WTC11 (cell line): ENCODE results near the gene C12orf75. TPM values are rescaled to one million over a fixed set of nuclear protein-coding genes. Genes with fewer than 3 reads are reported as not detected.
"Not testable (repeated sequence)": the region's sequence is repeated elsewhere in the genome, so short reads cannot be mapped to it uniquely, and the experiment has no call there.

Source experiments
- ATAC-seq: fragments of 200-7000 bp; cut with Tn5 transposase; 2 replicates; pipeline ENCODE4 v1.10.0; 2021; ENCODE audit warnings: mild to moderate bottlenecking, moderate library complexity
- CTCF ChIA-PET: fragments of 300-600 bp; sonication (Branson Sonifier 250); formaldehyde crosslinking; loops from one replicate; lab custom pipeline; 2021; ENCODE audit warnings: antibody characterized with exemption; lab: Charles Lee
- POLR2A ChIA-PET: fragments of 350-600 bp; sonication (Branson Sonifier 250); formaldehyde crosslinking; loops from one replicate; lab custom pipeline; 2021; ENCODE audit warnings: antibody characterized with exemption; lab: Charles Lee
- DNase-seq: peaks from one replicate; pipeline ENCODE4 v3.0.0; 2021; ENCODE audit warnings: low spot score
- H3K27ac Mint-ChIP-seq: 2 replicates; pipeline ENCODE4 v1.8.0; 2021; ENCODE audit warnings: mixed read lengths
- H3K27me3 Mint-ChIP-seq: 2 replicates; pipeline ENCODE4 v1.8.0; 2021; ENCODE audit warnings: low read depth, mild to moderate bottlenecking, moderate library complexity, mixed read lengths
- H3K36me3 Mint-ChIP-seq: 2 replicates; pipeline ENCODE4 v1.8.0; 2021; ENCODE audit warnings: mixed read lengths
- H3K4me1 Mint-ChIP-seq: 2 replicates; pipeline ENCODE4 v1.8.0; 2022; ENCODE audit warnings: mixed read lengths
- H3K4me3 Mint-ChIP-seq: 2 replicates; pipeline ENCODE4 v1.8.0; 2021; ENCODE audit warnings: mild to moderate bottlenecking, moderate library complexity, mixed read lengths
- H3K9me3 Mint-ChIP-seq: 2 replicates; pipeline ENCODE4 v1.8.0; 2021; ENCODE audit warnings: mixed read lengths
- ATF1 ChIP-seq: sonication (generic); formaldehyde crosslinking; IDR thresholded peaks from 2 replicates; pipeline ENCODE4 v1.8.1; 2023; ENCODE audit warnings: mild to moderate bottlenecking, moderate library complexity, missing genetic modification reagents
- FOXJ3 ChIP-seq: sonication (generic); formaldehyde crosslinking; IDR thresholded peaks from 2 replicates; pipeline ENCODE4 v1.9.0; 2021; ENCODE audit warnings: missing genetic modification reagents, mild to moderate bottlenecking, borderline replicate concordance
- NR2C2 ChIP-seq: sonication (generic); formaldehyde crosslinking; IDR thresholded peaks from 2 replicates; pipeline ENCODE4 v1.8.0; 2022; ENCODE audit warnings: mild to moderate bottlenecking, missing genetic modification reagents
- RORB ChIP-seq: fragments of 250-450 bp; sonication (Bioruptor Pico); IDR thresholded peaks from 2 replicates; pipeline ENCODE4 v1.9.0; 2021; ENCODE audit warnings: mild to moderate bottlenecking
- SMAD3 ChIP-seq: sonication (generic); formaldehyde crosslinking; IDR thresholded peaks from 2 replicates; pipeline ENCODE4 v1.8.0; 2022; ENCODE audit warnings: missing genetic modification reagents, mild to moderate bottlenecking, borderline replicate concordance
- ZBTB21 ChIP-seq: sonication (generic); formaldehyde crosslinking; IDR thresholded peaks from 2 replicates; pipeline ENCODE4 v1.8.1; 2023; ENCODE audit warnings: mild to moderate bottlenecking, missing genetic modification reagents, borderline replicate concordance
- ZNF423 ChIP-seq: fragments of 250-450 bp; sonication (Bioruptor Pico); IDR thresholded peaks from 2 replicates; pipeline ENCODE4 v2.1.2; 2022; ENCODE audit warnings: mild to moderate bottlenecking, moderate library complexity
- ZNF671 ChIP-seq: fragments of 250-450 bp; sonication (Bioruptor Pico); IDR thresholded peaks from 2 replicates; pipeline ENCODE4 v1.8.0; 2021; ENCODE audit warnings: mild to moderate bottlenecking
- total RNA-seq: library from RNA; stranded (reverse); gene quantifications from 3 replicates; pipeline ENCODE4 v1.2.3, GENCODE V29; 2021
- TF ChIP-seq, protein P1 (sequence below): sonication (generic); formaldehyde crosslinking; IDR thresholded peaks from 2 replicates; pipeline ENCODE4 v1.8.1; 2022; ENCODE audit warnings: low read depth, missing genetic modification reagents, borderline replicate concordance
- TF ChIP-seq, protein P2 (sequence below): sonication (generic); formaldehyde crosslinking; IDR thresholded peaks from 2 replicates; pipeline ENCODE4 v1.8.0; 2022; ENCODE audit warnings: missing genetic modification reagents
- TF ChIP-seq, protein P3 (sequence below): sonication (generic); formaldehyde crosslinking; IDR thresholded peaks from 2 replicates; pipeline ENCODE4 v1.8.1; 2023; ENCODE audit warnings: mild to moderate bottlenecking, missing genetic modification reagents, borderline replicate concordance
- TF ChIP-seq, protein P4 (sequence below): fragments of 200-600 bp; IDR thresholded peaks from 2 replicates; pipeline ENCODE4 v1.8.0; 2022; ENCODE audit warnings: antibody characterized with exemption
- TF ChIP-seq, protein P5 (sequence below): sonication (generic); formaldehyde crosslinking; IDR thresholded peaks from 2 replicates; pipeline ENCODE4 v1.8.1; 2023; ENCODE audit warnings: mild to moderate bottlenecking, moderate library complexity, missing genetic modification reagents

C12orf75 gene
- total RNA-seq, 1 experiment from 2014 or later = 25.5 TPM

DNA sequence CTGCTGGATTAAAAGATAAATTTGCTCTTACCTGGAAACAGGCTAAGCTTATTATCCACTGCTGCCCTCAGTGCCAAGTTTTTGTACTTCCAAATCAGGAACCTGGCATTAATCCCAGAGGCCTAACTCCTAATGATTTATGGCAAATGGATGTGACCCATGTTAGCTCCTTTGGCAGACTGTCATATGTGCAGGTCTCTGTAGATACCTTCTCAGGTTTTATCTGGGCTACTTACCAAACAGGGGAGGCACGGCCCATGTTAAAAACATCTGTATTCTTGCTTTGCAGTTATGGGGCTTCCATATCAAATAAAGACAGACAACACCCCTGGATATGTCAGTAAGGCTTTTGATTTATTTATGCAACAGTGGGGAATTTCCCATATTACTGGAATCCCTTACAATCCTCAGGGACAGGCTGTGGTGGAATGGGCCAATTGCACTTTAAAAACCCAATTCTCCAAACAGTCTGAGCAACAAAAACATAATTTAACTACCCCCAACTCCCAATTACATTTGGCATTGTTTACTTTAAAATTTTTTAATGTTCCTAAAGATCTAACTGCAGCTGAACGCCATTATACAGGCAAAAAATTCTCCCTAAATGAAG is 19.9 kb upstream of the C12orf75 start:
- CTCF ChIA-PET, H3K4me3 Mint-ChIP-seq, POLR2A ChIA-PET, H3K4me1 Mint-ChIP-seq, H3K27ac Mint-ChIP-seq, ATAC-seq, DNase-seq: not testable (repeated sequence)
- peaks cover 62% of the 10 kb centered on the region for H3K36me3 Mint-ChIP-seq
- peaks cover 36% of the 10 kb centered on the region for H3K27me3 Mint-ChIP-seq
- H3K9me3 Mint-ChIP-seq = peaks cover 81% of the 10 kb centered on the region

DNA sequence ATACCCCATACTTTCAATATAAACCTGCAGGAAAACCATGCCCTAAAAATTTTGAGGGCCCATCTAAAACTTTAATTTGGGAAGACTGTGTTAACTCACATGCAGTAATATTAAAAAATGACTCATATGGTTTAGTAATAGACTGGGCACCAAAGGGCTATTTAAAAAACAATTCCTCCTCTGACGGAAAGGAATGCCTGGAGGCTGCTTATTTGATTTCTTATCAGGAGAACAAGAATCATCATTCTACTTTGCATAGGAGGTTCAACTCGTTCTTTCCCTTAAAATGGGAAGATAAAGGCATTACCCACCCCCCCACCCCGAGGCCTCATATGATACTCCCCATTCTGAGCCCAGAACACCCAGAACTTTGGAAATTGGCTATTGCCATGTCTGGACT is 18.6 kb upstream of the C12orf75 start:
- ATAC-seq, H3K27ac Mint-ChIP-seq, DNase-seq, CTCF ChIA-PET, H3K4me3 Mint-ChIP-seq, H3K4me1 Mint-ChIP-seq, POLR2A ChIA-PET: not testable (repeated sequence)
- H3K36me3 Mint-ChIP-seq = peaks cover 65% of the 10 kb centered on the region
- H3K9me3 Mint-ChIP-seq = peaks cover 82% of the 10 kb centered on the region
- H3K27me3 Mint-ChIP-seq = peaks cover 40% of the 10 kb centered on the region

DNA sequence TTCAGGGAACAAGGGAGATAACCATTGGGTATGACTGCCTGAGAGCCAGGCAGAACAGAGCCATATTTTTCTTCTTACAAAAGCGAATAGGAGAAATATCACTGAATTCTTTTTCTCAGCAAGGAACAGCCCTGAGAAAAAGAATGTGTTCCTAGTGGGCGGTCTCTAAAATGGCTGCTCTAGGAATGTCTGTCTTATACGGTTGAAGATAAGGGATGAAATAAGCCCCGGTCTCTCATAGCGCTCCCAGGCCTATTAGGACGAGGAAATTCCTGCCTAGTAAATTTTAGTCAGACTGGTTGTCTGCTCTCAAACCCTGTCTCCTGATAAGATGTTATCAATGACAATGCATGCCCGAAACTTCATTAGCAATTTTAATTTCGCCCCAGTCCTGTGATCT is 16.7 kb upstream of the C12orf75 start:
- H3K4me1 Mint-ChIP-seq, CTCF ChIA-PET, DNase-seq, H3K27ac Mint-ChIP-seq, POLR2A ChIA-PET, H3K4me3 Mint-ChIP-seq, ATAC-seq: not testable (repeated sequence)
- Mint-ChIP-seq H3K36me3 (peaks cover 53% of the 10 kb centered on the region), H3K27me3 (peaks cover 47% of the 10 kb centered on the region), H3K9me3 (peaks cover 64% of the 10 kb centered on the region)

DNA sequence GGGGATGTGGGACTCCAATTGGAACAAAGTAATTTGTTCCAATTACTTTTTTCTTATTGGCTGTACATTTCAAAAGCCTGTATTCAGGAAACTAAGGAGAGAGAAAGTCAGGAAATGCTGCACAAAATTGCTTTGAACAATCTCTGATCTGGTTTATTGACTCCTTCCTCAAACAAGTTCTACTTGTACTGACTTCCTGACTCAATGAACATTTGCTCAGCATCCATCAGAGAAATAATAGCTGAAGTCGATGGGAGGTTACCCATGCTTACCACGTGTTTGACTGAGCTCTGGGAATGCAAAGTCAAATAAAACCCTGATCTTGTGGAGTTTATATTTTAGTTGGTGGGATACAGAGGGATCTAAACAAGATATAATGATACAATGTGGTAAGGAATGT is 15.4 kb upstream of the C12orf75 start:
- Mint-ChIP-seq H3K4me1 (no peaks in the 10 kb centered on the region), H3K36me3 (peaks cover 42% of the 10 kb centered on the region), H3K27me3 (peaks cover 45% of the 10 kb centered on the region), H3K9me3 (peaks cover 51% of the 10 kb centered on the region), H3K4me3 (no peak overlapping the region), H3K27ac (no peak overlapping the region)
- TF ChIP-seq, protein P1, sequence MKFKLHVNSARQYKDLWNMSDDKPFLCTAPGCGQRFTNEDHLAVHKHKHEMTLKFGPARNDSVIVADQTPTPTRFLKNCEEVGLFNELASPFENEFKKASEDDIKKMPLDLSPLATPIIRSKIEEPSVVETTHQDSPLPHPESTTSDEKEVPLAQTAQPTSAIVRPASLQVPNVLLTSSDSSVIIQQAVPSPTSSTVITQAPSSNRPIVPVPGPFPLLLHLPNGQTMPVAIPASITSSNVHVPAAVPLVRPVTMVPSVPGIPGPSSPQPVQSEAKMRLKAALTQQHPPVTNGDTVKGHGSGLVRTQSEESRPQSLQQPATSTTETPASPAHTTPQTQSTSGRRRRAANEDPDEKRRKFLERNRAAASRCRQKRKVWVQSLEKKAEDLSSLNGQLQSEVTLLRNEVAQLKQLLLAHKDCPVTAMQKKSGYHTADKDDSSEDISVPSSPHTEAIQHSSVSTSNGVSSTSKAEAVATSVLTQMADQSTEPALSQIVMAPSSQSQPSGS (CRISPR knock-in tag) = no peak
- TF ChIP-seq RORB (CRISPR knock-in tag) = no peak
- TF ChIP-seq, protein P2, sequence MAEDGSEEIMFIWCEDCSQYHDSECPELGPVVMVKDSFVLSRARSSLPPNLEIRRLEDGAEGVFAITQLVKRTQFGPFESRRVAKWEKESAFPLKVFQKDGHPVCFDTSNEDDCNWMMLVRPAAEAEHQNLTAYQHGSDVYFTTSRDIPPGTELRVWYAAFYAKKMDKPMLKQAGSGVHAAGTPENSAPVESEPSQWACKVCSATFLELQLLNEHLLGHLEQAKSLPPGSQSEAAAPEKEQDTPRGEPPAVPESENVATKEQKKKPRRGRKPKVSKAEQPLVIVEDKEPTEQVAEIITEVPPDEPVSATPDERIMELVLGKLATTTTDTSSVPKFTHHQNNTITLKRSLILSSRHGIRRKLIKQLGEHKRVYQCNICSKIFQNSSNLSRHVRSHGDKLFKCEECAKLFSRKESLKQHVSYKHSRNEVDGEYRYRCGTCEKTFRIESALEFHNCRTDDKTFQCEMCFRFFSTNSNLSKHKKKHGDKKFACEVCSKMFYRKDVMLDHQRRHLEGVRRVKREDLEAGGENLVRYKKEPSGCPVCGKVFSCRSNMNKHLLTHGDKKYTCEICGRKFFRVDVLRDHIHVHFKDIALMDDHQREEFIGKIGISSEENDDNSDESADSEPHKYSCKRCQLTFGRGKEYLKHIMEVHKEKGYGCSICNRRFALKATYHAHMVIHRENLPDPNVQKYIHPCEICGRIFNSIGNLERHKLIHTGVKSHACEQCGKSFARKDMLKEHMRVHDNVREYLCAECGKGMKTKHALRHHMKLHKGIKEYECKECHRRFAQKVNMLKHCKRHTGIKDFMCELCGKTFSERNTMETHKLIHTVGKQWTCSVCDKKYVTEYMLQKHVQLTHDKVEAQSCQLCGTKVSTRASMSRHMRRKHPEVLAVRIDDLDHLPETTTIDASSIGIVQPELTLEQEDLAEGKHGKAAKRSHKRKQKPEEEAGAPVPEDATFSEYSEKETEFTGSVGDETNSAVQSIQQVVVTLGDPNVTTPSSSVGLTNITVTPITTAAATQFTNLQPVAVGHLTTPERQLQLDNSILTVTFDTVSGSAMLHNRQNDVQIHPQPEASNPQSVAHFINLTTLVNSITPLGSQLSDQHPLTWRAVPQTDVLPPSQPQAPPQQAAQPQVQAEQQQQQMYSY = no peak
- TF ChIP-seq SMAD3 (CRISPR knock-in tag) = no peak
- TF ChIP-seq ZNF671 = no peak
- TF ChIP-seq NR2C2 (CRISPR knock-in tag) = no peak
- POLR2A ChIA-PET = no interaction called here
- ATAC-seq = no peak
- CTCF ChIA-PET = no interaction called here
- no peak for DNase-seq

DNA sequence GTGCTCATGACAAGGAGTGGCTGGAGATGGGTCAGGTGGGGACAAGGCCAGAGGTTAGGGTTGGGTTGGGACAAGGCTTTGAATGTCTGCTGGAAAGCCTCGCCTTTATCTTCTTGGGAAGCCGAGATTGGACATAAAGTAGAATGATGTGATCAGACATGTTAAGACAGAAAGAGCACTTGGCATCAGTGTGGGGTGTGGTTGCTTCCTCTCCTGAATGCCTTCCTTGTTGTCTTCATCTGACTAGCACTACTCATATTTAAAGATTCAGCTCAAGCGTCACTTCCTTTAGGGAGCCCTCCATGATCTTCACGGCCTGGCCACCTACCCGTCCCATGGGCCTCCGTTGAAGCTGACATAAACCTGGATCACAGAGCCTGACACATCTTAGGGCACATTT is 14.8 kb upstream of the C12orf75 start:
- H3K27ac Mint-ChIP-seq = no peak overlapping the region
- POLR2A ChIA-PET = no interaction called here
- CTCF ChIA-PET = no interaction called here
- no peak overlapping the region for H3K4me3 Mint-ChIP-seq
- DNase-seq (no peak), ATAC-seq (no peak)
- peaks cover 42% of the 10 kb centered on the region for H3K36me3 Mint-ChIP-seq
- no peaks in the 10 kb centered on the region for H3K4me1 Mint-ChIP-seq
- H3K9me3 Mint-ChIP-seq = peaks cover 47% of the 10 kb centered on the region
- peaks cover 42% of the 10 kb centered on the region for H3K27me3 Mint-ChIP-seq
- TF ChIP-seq ZBTB21 (CRISPR knock-in tag) (no peak), FOXJ3 (CRISPR knock-in tag) (no peak), ATF1 (CRISPR knock-in tag) (no peak), ZNF423 (no peak), RORB (CRISPR knock-in tag) (no peak)
- TF ChIP-seq, protein P3, sequence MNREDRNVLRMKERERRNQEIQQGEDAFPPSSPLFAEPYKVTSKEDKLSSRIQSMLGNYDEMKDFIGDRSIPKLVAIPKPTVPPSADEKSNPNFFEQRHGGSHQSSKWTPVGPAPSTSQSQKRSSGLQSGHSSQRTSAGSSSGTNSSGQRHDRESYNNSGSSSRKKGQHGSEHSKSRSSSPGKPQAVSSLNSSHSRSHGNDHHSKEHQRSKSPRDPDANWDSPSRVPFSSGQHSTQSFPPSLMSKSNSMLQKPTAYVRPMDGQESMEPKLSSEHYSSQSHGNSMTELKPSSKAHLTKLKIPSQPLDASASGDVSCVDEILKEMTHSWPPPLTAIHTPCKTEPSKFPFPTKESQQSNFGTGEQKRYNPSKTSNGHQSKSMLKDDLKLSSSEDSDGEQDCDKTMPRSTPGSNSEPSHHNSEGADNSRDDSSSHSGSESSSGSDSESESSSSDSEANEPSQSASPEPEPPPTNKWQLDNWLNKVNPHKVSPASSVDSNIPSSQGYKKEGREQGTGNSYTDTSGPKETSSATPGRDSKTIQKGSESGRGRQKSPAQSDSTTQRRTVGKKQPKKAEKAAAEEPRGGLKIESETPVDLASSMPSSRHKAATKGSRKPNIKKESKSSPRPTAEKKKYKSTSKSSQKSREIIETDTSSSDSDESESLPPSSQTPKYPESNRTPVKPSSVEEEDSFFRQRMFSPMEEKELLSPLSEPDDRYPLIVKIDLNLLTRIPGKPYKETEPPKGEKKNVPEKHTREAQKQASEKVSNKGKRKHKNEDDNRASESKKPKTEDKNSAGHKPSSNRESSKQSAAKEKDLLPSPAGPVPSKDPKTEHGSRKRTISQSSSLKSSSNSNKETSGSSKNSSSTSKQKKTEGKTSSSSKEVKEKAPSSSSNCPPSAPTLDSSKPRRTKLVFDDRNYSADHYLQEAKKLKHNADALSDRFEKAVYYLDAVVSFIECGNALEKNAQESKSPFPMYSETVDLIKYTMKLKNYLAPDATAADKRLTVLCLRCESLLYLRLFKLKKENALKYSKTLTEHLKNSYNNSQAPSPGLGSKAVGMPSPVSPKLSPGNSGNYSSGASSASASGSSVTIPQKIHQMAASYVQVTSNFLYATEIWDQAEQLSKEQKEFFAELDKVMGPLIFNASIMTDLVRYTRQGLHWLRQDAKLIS (CRISPR knock-in tag) = no peak
- TF ChIP-seq, protein P4, sequence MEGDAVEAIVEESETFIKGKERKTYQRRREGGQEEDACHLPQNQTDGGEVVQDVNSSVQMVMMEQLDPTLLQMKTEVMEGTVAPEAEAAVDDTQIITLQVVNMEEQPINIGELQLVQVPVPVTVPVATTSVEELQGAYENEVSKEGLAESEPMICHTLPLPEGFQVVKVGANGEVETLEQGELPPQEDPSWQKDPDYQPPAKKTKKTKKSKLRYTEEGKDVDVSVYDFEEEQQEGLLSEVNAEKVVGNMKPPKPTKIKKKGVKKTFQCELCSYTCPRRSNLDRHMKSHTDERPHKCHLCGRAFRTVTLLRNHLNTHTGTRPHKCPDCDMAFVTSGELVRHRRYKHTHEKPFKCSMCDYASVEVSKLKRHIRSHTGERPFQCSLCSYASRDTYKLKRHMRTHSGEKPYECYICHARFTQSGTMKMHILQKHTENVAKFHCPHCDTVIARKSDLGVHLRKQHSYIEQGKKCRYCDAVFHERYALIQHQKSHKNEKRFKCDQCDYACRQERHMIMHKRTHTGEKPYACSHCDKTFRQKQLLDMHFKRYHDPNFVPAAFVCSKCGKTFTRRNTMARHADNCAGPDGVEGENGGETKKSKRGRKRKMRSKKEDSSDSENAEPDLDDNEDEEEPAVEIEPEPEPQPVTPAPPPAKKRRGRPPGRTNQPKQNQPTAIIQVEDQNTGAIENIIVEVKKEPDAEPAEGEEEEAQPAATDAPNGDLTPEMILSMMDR = no peak
- TF ChIP-seq, protein P5, sequence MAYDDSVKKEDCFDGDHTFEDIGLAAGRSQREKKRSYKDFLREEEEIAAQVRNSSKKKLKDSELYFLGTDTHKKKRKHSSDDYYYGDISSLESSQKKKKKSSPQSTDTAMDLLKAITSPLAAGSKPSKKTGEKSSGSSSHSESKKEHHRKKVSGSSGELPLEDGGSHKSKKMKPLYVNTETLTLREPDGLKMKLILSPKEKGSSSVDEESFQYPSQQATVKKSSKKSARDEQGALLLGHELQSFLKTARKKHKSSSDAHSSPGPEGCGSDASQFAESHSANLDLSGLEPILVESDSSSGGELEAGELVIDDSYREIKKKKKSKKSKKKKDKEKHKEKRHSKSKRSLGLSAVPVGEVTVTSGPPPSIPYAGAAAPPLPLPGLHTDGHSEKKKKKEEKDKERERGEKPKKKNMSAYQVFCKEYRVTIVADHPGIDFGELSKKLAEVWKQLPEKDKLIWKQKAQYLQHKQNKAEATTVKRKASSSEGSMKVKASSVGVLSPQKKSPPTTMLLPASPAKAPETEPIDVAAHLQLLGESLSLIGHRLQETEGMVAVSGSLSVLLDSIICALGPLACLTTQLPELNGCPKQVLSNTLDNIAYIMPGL (CRISPR knock-in tag) = no peak
